ENCODE results near the gene PATJ. TPM values are rescaled to one million over a fixed set of nuclear protein-coding genes. Genes with fewer than 3 reads are reported as not detected.
"Not testable (repeated sequence)": the region's sequence is repeated elsewhere in the genome, so short reads cannot be mapped to it uniquely, and the experiment has no call there.

Gene PATJ
- total and polyA plus RNA-seq, 7 experiments from 2014 or later, result 13.4 to 64.5 (median 33.3) TPM

- Mint-ChIP-seq H3K4me3 (no peak overlapping the region), H3K9me3 (no peaks in the 10 kb centered on the region), H3K36me3 (no peaks in the 10 kb centered on the region), H3K27ac (no peak overlapping the region), H3K27me3 (peaks cover 0 to 11% (median 2%) of the 10 kb centered on the region in 5 donors), H3K4me1 (no peaks in the 10 kb centered on the region)
- intact Hi-C loops (cut with micrococcal nuclease), result no loop called here
- ATAC-seq (no peak), DNase-seq (no peak)
- H3K4me1 ChIP-seq (ENCODE audit: control insufficient read depth in 2 of 2, insufficient read depth in 2 of 2, low read length in 2 of 2), result no peaks in the 10 kb centered on the region
- H3K27ac ChIP-seq (ENCODE audit: low read depth, low read length), result no peak overlapping the region
- ChIA-PET CTCF (interaction anchor here (0.7 to 3.7 kb wide), 4 partner anchors 10 to 570 kb away, joined by 3 to 67 read pairs (median 8); no protein-coding TSS in a partner anchor), POLR2A (no interaction called here)
- no peak overlapping the region for H3K4me3 ChIP-seq (ENCODE audit: low read length)
- H3K36me3 ChIP-seq (ENCODE audit: control insufficient read depth in 2 of 3, insufficient read depth in 3 of 3, low read length in 3 of 3), result no peaks in the 10 kb centered on the region
- H3K9me3 ChIP-seq (ENCODE audit: control insufficient read depth in 2 of 3, low read length in 3 of 3), result no peaks in the 10 kb centered on the region
- no peaks in the 10 kb centered on the region for H3K27me3 ChIP-seq (ENCODE audit: control insufficient read depth in 2 of 2, insufficient read depth in 2 of 2, low read length in 2 of 2)
Measured at GRCh38 chr1:62176597-62177312, 434.5 kb downstream of the PATJ start.

- no peaks in the 10 kb centered on the region for H3K9me3 Mint-ChIP-seq
- H3K36me3 Mint-ChIP-seq, result no peaks in the 10 kb centered on the region
- ChIA-PET POLR2A (no interaction called here), CTCF (no interaction called here)
- no peak overlapping the region for H3K4me3 ChIP-seq (ENCODE audit: low read length)
- peaks cover 0 to 5% (median 2%) of the 10 kb centered on the region in 5 donors for H3K27me3 Mint-ChIP-seq
- no peaks in the 10 kb centered on the region for H3K36me3 ChIP-seq (ENCODE audit: control insufficient read depth in 2 of 3, insufficient read depth in 3 of 3, low read length in 3 of 3)
- H3K27me3 ChIP-seq (ENCODE audit: control insufficient read depth in 2 of 2, insufficient read depth in 2 of 2, low read length in 2 of 2), result no peaks in the 10 kb centered on the region
- no peaks in the 10 kb centered on the region for H3K4me1 Mint-ChIP-seq
- ATAC-seq (no peak), DNase-seq (no peak)
- no peak overlapping the region for H3K27ac Mint-ChIP-seq
- no peaks in the 10 kb centered on the region for H3K4me1 ChIP-seq (ENCODE audit: control insufficient read depth in 2 of 2, insufficient read depth in 2 of 2, low read length in 2 of 2)
- no peak overlapping the region for H3K4me3 Mint-ChIP-seq
- H3K27ac ChIP-seq (ENCODE audit: low read depth, low read length), result no peak overlapping the region
- intact Hi-C loops (cut with micrococcal nuclease), result no loop called here
- no peaks in the 10 kb centered on the region for H3K9me3 ChIP-seq (ENCODE audit: control insufficient read depth in 2 of 3, low read length in 3 of 3)
Measured at GRCh38 chr1:62177621-62178020, 435.3 kb downstream of the PATJ start.

GRCh38 chr1:62178372-62178771, 436.1 kb downstream of the PATJ start:
- Histone ChIP-seq H3K36me3 (ENCODE audit: control insufficient read depth in 2 of 3, insufficient read depth in 3 of 3, low read length in 3 of 3) (no peaks in the 10 kb centered on the region), H3K9me3 (ENCODE audit: control insufficient read depth in 2 of 3, low read length in 3 of 3) (no peaks in the 10 kb centered on the region), H3K4me1 (ENCODE audit: control insufficient read depth in 2 of 2, insufficient read depth in 2 of 2, low read length in 2 of 2) (no peaks in the 10 kb centered on the region), H3K27ac (ENCODE audit: low read depth, low read length) (no peak overlapping the region), H3K4me3 (ENCODE audit: low read length) (no peak overlapping the region), H3K27me3 (ENCODE audit: control insufficient read depth in 2 of 2, insufficient read depth in 2 of 2, low read length in 2 of 2) (no peaks in the 10 kb centered on the region)
- ATAC-seq, result no peak
- no peak for DNase-seq
- Mint-ChIP-seq H3K27me3 (peaks cover 0 to 5% (median 2%) of the 10 kb centered on the region in 5 donors), H3K4me1 (no peaks in the 10 kb centered on the region), H3K36me3 (no peaks in the 10 kb centered on the region), H3K27ac (no peak overlapping the region), H3K4me3 (no peak overlapping the region), H3K9me3 (no peaks in the 10 kb centered on the region)
- intact Hi-C loops (cut with micrococcal nuclease), result no loop called here
- ChIA-PET CTCF (no interaction called here), POLR2A (no interaction called here)

- H3K4me1 ChIP-seq (ENCODE audit: control insufficient read depth in 2 of 2, insufficient read depth in 2 of 2, low read length in 2 of 2); DNase-seq; H3K4me3 Mint-ChIP-seq; POLR2A ChIA-PET; H3K9me3 ChIP-seq (ENCODE audit: control insufficient read depth in 2 of 3, low read length in 3 of 3); H3K36me3 ChIP-seq (ENCODE audit: control insufficient read depth in 2 of 3, insufficient read depth in 3 of 3, low read length in 3 of 3); ATAC-seq; H3K4me1 Mint-ChIP-seq; intact Hi-C loops (cut with micrococcal nuclease); H3K4me3 ChIP-seq (ENCODE audit: low read length); H3K9me3 Mint-ChIP-seq; H3K27ac ChIP-seq (ENCODE audit: low read depth, low read length); H3K27me3 ChIP-seq (ENCODE audit: control insufficient read depth in 2 of 2, insufficient read depth in 2 of 2, low read length in 2 of 2); H3K27me3 Mint-ChIP-seq; H3K36me3 Mint-ChIP-seq: not testable (repeated sequence)
- H3K27ac Mint-ChIP-seq, result peak overlapping the region in 1 of 9 donors; percentile 12
- CTCF ChIA-PET, result interaction anchor here (1.5 kb wide), 1 partner anchor 227 kb away, joined by 3 read pairs; no protein-coding TSS in a partner anchor
Measured at GRCh38 chr1:62180054-62180453, 437.8 kb downstream of the PATJ start.

- H3K36me3 Mint-ChIP-seq, result no peaks in the 10 kb centered on the region
- Histone ChIP-seq H3K36me3 (ENCODE audit: control insufficient read depth in 2 of 3, insufficient read depth in 3 of 3, low read length in 3 of 3) (no peaks in the 10 kb centered on the region), H3K27ac (ENCODE audit: low read depth, low read length) (no peak overlapping the region), H3K9me3 (ENCODE audit: control insufficient read depth in 2 of 3, low read length in 3 of 3) (no peaks in the 10 kb centered on the region), H3K4me1 (ENCODE audit: control insufficient read depth in 2 of 2, insufficient read depth in 2 of 2, low read length in 2 of 2) (no peaks in the 10 kb centered on the region), H3K27me3 (ENCODE audit: control insufficient read depth in 2 of 2, insufficient read depth in 2 of 2, low read length in 2 of 2) (no peaks in the 10 kb centered on the region), H3K4me3 (ENCODE audit: low read length) (no peak overlapping the region)
- POLR2A ChIA-PET, result no interaction called here
- peaks cover 0 to 2% (median 0%) of the 10 kb centered on the region in 5 donors for H3K27me3 Mint-ChIP-seq
- H3K4me1 Mint-ChIP-seq, result no peaks in the 10 kb centered on the region
- no peak overlapping the region for H3K4me3 Mint-ChIP-seq
- DNase-seq (no peak), ATAC-seq (no peak)
- intact Hi-C loops (cut with micrococcal nuclease), result no loop called here
- no peak overlapping the region for H3K27ac Mint-ChIP-seq
- CTCF ChIA-PET, result interaction anchor here (1.0 to 1.5 kb wide), 2 partner anchors 224 to 226 kb away, joined by 3 read pairs; no protein-coding TSS in a partner anchor
- H3K9me3 Mint-ChIP-seq, result no peaks in the 10 kb centered on the region
Measured at GRCh38 chr1:62180639-62181038, 438.4 kb downstream of the PATJ start.

GRCh38 chr1:62181532-62181931, 439.3 kb downstream of the PATJ start:
- no peaks in the 10 kb centered on the region for H3K9me3 Mint-ChIP-seq
- H3K36me3 Mint-ChIP-seq, result no peaks in the 10 kb centered on the region
- no peak overlapping the region for H3K4me3 Mint-ChIP-seq
- ATAC-seq (no peak), DNase-seq (no peak)
- Histone ChIP-seq H3K36me3 (ENCODE audit: control insufficient read depth in 2 of 3, insufficient read depth in 3 of 3, low read length in 3 of 3) (no peaks in the 10 kb centered on the region), H3K4me3 (ENCODE audit: low read length) (no peak overlapping the region), H3K4me1 (ENCODE audit: control insufficient read depth in 2 of 2, insufficient read depth in 2 of 2, low read length in 2 of 2) (no peaks in the 10 kb centered on the region), H3K9me3 (ENCODE audit: control insufficient read depth in 2 of 3, low read length in 3 of 3) (no peaks in the 10 kb centered on the region), H3K27me3 (ENCODE audit: control insufficient read depth in 2 of 2, insufficient read depth in 2 of 2, low read length in 2 of 2) (no peaks in the 10 kb centered on the region), H3K27ac (ENCODE audit: low read depth, low read length) (no peak overlapping the region)
- ChIA-PET POLR2A (no interaction called here), CTCF (interaction anchor here (1.0 kb wide), 1 partner anchor 223 kb away, joined by 3 read pairs; no protein-coding TSS in a partner anchor)
- no peaks in the 10 kb centered on the region for H3K4me1 Mint-ChIP-seq
- H3K27ac Mint-ChIP-seq, result no peak overlapping the region
- H3K27me3 Mint-ChIP-seq, result peaks cover 0 to 2% (median 0%) of the 10 kb centered on the region in 5 donors
- intact Hi-C loops (cut with micrococcal nuclease), result no loop called here

- DNase-seq; H3K27me3 Mint-ChIP-seq; H3K27ac Mint-ChIP-seq; H3K36me3 ChIP-seq (ENCODE audit: control insufficient read depth in 2 of 3, insufficient read depth in 3 of 3, low read length in 3 of 3); H3K9me3 Mint-ChIP-seq; H3K4me3 Mint-ChIP-seq; H3K36me3 Mint-ChIP-seq; H3K4me1 ChIP-seq (ENCODE audit: control insufficient read depth in 2 of 2, insufficient read depth in 2 of 2, low read length in 2 of 2); H3K4me1 Mint-ChIP-seq; ATAC-seq; POLR2A ChIA-PET; H3K4me3 ChIP-seq (ENCODE audit: low read length); H3K27me3 ChIP-seq (ENCODE audit: control insufficient read depth in 2 of 2, insufficient read depth in 2 of 2, low read length in 2 of 2); H3K9me3 ChIP-seq (ENCODE audit: control insufficient read depth in 2 of 3, low read length in 3 of 3); intact Hi-C loops (cut with micrococcal nuclease); H3K27ac ChIP-seq (ENCODE audit: low read depth, low read length); CTCF ChIA-PET: not testable (repeated sequence)
Measured at GRCh38 chr1:62182157-62182556, 439.9 kb downstream of the PATJ start.

Data from naive thymus-derived CD4-positive, alpha-beta T cell (primary cell).